ENCODE data around the gene ZNF101. TPM values are rescaled to one million over a fixed set of nuclear protein-coding genes. Genes with fewer than 3 reads are reported as not detected.
"Not testable (repeated sequence)": the region's sequence is repeated elsewhere in the genome, so short reads cannot be mapped to it uniquely, and the experiment has no call there.

ZNF101 gene
- polyA plus RNA-seq, 1 donor (not counting 4 experiments of a cell fraction or from before 2014, with no cell fraction given), result 9.8 TPM

DNA sequence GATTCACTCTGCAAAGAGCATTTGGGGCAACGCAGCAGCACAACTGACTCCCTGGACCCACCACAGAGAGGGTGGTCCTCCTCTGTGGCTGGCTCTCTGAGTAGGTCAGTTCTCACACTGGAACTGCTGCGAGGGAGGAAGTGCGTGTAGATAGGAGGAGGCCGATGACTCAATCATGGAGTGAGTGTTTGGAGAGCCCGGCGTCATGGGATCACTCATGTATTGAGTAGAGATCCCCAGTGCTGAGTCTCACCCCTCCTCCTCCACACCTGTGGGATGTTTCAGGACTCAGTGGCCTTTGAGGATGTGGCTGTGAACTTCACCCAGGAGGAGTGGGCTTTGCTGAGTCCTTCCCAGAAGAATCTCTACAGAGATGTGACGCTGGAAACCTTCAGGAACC lies 8.9 kb downstream of the ZNF101 start:
- peaks cover 18 to 19% of the 10 kb centered on the region in 2 experiments for H3K36me3 ChIP-seq (ENCODE audit: control insufficient read depth in 2 of 2, extremely low read depth in 1 of 2, insufficient read depth in 2 of 2, low read length in 2 of 2)
- DNase-seq (ENCODE audit: low read depth, low spot score), result no peak
- dilution Hi-C loops (cut with MboI; ENCODE audit: extremely low pct_ligation_motif_present, low sequenced_read_pairs), result no loop called here

GRCh38 chr19:19679176-19680073 lies 10.8 kb downstream of the ZNF101 start:
- no peak for FAIRE-seq
- H3K4me2 ChIP-seq (ENCODE audit: control insufficient read depth, extremely low read depth, insufficient read depth, low read depth, low read length), result no peak overlapping the region
- H3K27ac ChIP-seq (ENCODE audit: control insufficient read depth, insufficient read depth, low read length), result no peak overlapping the region

More for the DNA sequence above, 8.9 kb downstream of the ZNF101 start:
- Histone ChIP-seq H3K4me2 (ENCODE audit: control insufficient read depth, extremely low read depth, insufficient read depth, low read depth, low read length) (no peak overlapping the region), H3K9me3 (ENCODE audit: control insufficient read depth, low read depth, low read length) (peaks cover 25% of the 10 kb centered on the region), H3K4me3 (ENCODE audit: control insufficient read depth in 2 of 3, extremely low read depth in 1 of 3, insufficient read depth in 2 of 3, low read depth in 1 of 3, low read length in 3 of 3) (no peak overlapping the region), H4K20me1 (ENCODE audit: control insufficient read depth, extremely low read depth, insufficient read depth, low read length) (no peaks in the 10 kb centered on the region), H3K79me2 (ENCODE audit: control insufficient read depth, insufficient read depth, low read length) (peaks cover 10% of the 10 kb centered on the region), H3K27ac (ENCODE audit: control insufficient read depth, insufficient read depth, low read length) (no peak overlapping the region), H3K9me1 (ENCODE audit: control insufficient read depth, extremely low read depth, insufficient read depth, low read length) (no peaks in the 10 kb centered on the region), H3K9ac (ENCODE audit: control insufficient read depth, extremely low read depth, insufficient read depth, low read length) (no peak overlapping the region), H2AFZ (ENCODE audit: control insufficient read depth, low read length) (no peak overlapping the region), H3K4me1 (ENCODE audit: control insufficient read depth, extremely low read depth, insufficient read depth, low read length) (no peaks in the 10 kb centered on the region), H3K27me3 (ENCODE audit: control insufficient read depth, extremely low read depth, insufficient read depth, low read length) (no peaks in the 10 kb centered on the region)
- TF ChIP-seq EZH2 (IDR thresholded peaks at IDR 0.05; ENCODE audit: low read length), result no peak
- TF ChIP-seq, protein P1, sequence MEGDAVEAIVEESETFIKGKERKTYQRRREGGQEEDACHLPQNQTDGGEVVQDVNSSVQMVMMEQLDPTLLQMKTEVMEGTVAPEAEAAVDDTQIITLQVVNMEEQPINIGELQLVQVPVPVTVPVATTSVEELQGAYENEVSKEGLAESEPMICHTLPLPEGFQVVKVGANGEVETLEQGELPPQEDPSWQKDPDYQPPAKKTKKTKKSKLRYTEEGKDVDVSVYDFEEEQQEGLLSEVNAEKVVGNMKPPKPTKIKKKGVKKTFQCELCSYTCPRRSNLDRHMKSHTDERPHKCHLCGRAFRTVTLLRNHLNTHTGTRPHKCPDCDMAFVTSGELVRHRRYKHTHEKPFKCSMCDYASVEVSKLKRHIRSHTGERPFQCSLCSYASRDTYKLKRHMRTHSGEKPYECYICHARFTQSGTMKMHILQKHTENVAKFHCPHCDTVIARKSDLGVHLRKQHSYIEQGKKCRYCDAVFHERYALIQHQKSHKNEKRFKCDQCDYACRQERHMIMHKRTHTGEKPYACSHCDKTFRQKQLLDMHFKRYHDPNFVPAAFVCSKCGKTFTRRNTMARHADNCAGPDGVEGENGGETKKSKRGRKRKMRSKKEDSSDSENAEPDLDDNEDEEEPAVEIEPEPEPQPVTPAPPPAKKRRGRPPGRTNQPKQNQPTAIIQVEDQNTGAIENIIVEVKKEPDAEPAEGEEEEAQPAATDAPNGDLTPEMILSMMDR (optimal IDR thresholded peaks at IDR 0.05 in 1 of 3, IDR thresholded peaks at IDR 0.05 in 1 of 3, conservative IDR thresholded peaks at IDR 0.05 in 1 of 3; ENCODE audit: extremely low read depth in 1 of 3, insufficient read depth in 2 of 3, low read length in 3 of 3), result no peak
- no peak for FAIRE-seq

GRCh38 chr19:19686119-19686518 lies 17.5 kb downstream of the ZNF101 start:
- DNase-seq (ENCODE audit: low read depth, low spot score); FAIRE-seq; dilution Hi-C loops (cut with MboI; ENCODE audit: extremely low pct_ligation_motif_present, low sequenced_read_pairs): not testable (repeated sequence)

More at GRCh38 chr19:19679176-19680073, 10.8 kb downstream of the ZNF101 start:
- TF ChIP-seq, protein P1 (optimal IDR thresholded peaks at IDR 0.05 in 1 of 3, IDR thresholded peaks at IDR 0.05 in 1 of 3, conservative IDR thresholded peaks at IDR 0.05 in 1 of 3; ENCODE audit: extremely low read depth in 1 of 3, insufficient read depth in 2 of 3, low read length in 3 of 3), result no peak
- TF ChIP-seq EZH2 (IDR thresholded peaks at IDR 0.05; ENCODE audit: low read length), result no peak
- Histone ChIP-seq H3K9me3 (ENCODE audit: control insufficient read depth, low read depth, low read length) (peaks cover 25% of the 10 kb centered on the region), H3K27me3 (ENCODE audit: control insufficient read depth, extremely low read depth, insufficient read depth, low read length) (no peaks in the 10 kb centered on the region), H3K9me1 (ENCODE audit: control insufficient read depth, extremely low read depth, insufficient read depth, low read length) (no peaks in the 10 kb centered on the region), H3K4me3 (ENCODE audit: control insufficient read depth in 2 of 3, extremely low read depth in 1 of 3, insufficient read depth in 2 of 3, low read depth in 1 of 3, low read length in 3 of 3) (no peak overlapping the region), H4K20me1 (ENCODE audit: control insufficient read depth, extremely low read depth, insufficient read depth, low read length) (no peaks in the 10 kb centered on the region), H3K4me1 (ENCODE audit: control insufficient read depth, extremely low read depth, insufficient read depth, low read length) (no peaks in the 10 kb centered on the region), H3K36me3 (ENCODE audit: control insufficient read depth in 2 of 2, extremely low read depth in 1 of 2, insufficient read depth in 2 of 2, low read length in 2 of 2) (peaks cover 18 to 19% of the 10 kb centered on the region in 2 experiments), H3K9ac (ENCODE audit: control insufficient read depth, extremely low read depth, insufficient read depth, low read length) (no peak overlapping the region), H3K79me2 (ENCODE audit: control insufficient read depth, insufficient read depth, low read length) (peaks cover 6% of the 10 kb centered on the region), H2AFZ (ENCODE audit: control insufficient read depth, low read length) (no peak overlapping the region)
- DNase-seq (ENCODE audit: low read depth, low spot score), result no peak
- dilution Hi-C loops (cut with MboI; ENCODE audit: extremely low pct_ligation_motif_present, low sequenced_read_pairs), result no loop called here

More at GRCh38 chr19:19686119-19686518, 17.5 kb downstream of the ZNF101 start:
- H3K27ac ChIP-seq (ENCODE audit: control insufficient read depth, insufficient read depth, low read length); H4K20me1 ChIP-seq (ENCODE audit: control insufficient read depth, extremely low read depth, insufficient read depth, low read length); H3K4me1 ChIP-seq (ENCODE audit: control insufficient read depth, extremely low read depth, insufficient read depth, low read length); H3K9me3 ChIP-seq (ENCODE audit: control insufficient read depth, low read depth, low read length); H3K4me2 ChIP-seq (ENCODE audit: control insufficient read depth, extremely low read depth, insufficient read depth, low read depth, low read length); H3K4me3 ChIP-seq (ENCODE audit: control insufficient read depth in 2 of 3, extremely low read depth in 1 of 3, insufficient read depth in 2 of 3, low read depth in 1 of 3, low read length in 3 of 3); H3K9ac ChIP-seq (ENCODE audit: control insufficient read depth, extremely low read depth, insufficient read depth, low read length); H3K27me3 ChIP-seq (ENCODE audit: control insufficient read depth, extremely low read depth, insufficient read depth, low read length); H3K36me3 ChIP-seq (ENCODE audit: control insufficient read depth in 2 of 2, extremely low read depth in 1 of 2, insufficient read depth in 2 of 2, low read length in 2 of 2); H2AFZ ChIP-seq (ENCODE audit: control insufficient read depth, low read length); H3K9me1 ChIP-seq (ENCODE audit: control insufficient read depth, extremely low read depth, insufficient read depth, low read length); H3K79me2 ChIP-seq (ENCODE audit: control insufficient read depth, insufficient read depth, low read length): not testable (repeated sequence)
